K562 (cell line): Measurements from ENCODE around the gene CRAMP1. TPM values are rescaled to one million over a fixed set of nuclear protein-coding genes. Genes with fewer than 3 reads are reported as not detected.
A peak's percentile ranks its signal among the peaks of the same experiment; 100 is the strongest.

Experiments
- BRCA1 ChIP-seq, 2 experiments: fragments of 450-650 bp in 1 of 2; sonication (generic) in 1 of 2; formaldehyde crosslinking in 1 of 2; IDR thresholded peaks; 2 replicates each; pipeline versions ENCODE4 v1.5.0 to v1.6.1; 2017 to 2020; ENCODE audit warnings: mild to moderate bottlenecking in 1 of 2, missing genetic modification reagents in 1 of 2
- HMGN3 ChIP-seq: IDR thresholded peaks from 2 replicates; pipeline ENCODE4 v1.6.1; 2011; ENCODE audit warnings: borderline replicate concordance, low read depth, mild to moderate bottlenecking, mixed read lengths, low read length; ENCODE audit not compliant: insufficient read length; ENCODE audit errors: extremely low read depth
- HNRNPK ChIP-seq: fragments of 200-400 bp; formaldehyde crosslinking; IDR thresholded peaks from one replicate; pipeline ENCODE4 v1.6.1; 2018; ENCODE audit warnings: mild to moderate bottlenecking, low read depth, low read length; ENCODE audit not compliant: poor library complexity, severe bottlenecking
- KAT2B ChIP-seq: IDR thresholded peaks from one replicate; pipeline ENCODE4 v1.6.1; 2012; ENCODE audit warnings: low read depth, mild to moderate bottlenecking, control low read depth, inconsistent platforms, low read length, moderate library complexity
- NCOR1 ChIP-seq: fragments of 450-650 bp; IDR thresholded peaks from 2 replicates; pipeline ENCODE4 v1.6.1; 2016; ENCODE audit warnings: mild to moderate bottlenecking, moderate library complexity
- PCBP2 ChIP-seq: fragments of 200-400 bp; formaldehyde crosslinking; IDR thresholded peaks from 2 replicates; pipeline ENCODE4 v1.6.1; 2018; ENCODE audit warnings: low read length, low read depth, mild to moderate bottlenecking, moderate library complexity; ENCODE audit not compliant: poor library complexity, severe bottlenecking
- WHSC1 ChIP-seq: IDR thresholded peaks from one replicate; pipeline ENCODE4 v1.6.1; 2012; ENCODE audit warnings: low read length, control low read depth, inconsistent platforms
- ZBTB11 ChIP-seq, 3 experiments: fragments of 200-800 bp in 1 of 3; fragments of 250-450 bp in 1 of 3; fragments of 450-650 bp in 1 of 3; sonication (Bioruptor Pico) in 1 of 3; sonication (Bioruptor generic) in 1 of 3; formaldehyde crosslinking in 1 of 3; IDR thresholded peaks; 2 replicates each; pipeline versions ENCODE4 v1.6.1 to v1.8.0; 2016 to 2022; ENCODE audit warnings: mild to moderate bottlenecking in 2 of 3, missing genetic modification characterization in 2 of 3, missing compliant biosample characterization in 1 of 3, moderate library complexity in 1 of 3
- ZNF280B ChIP-seq: fragments of 250-450 bp; sonication (Bioruptor Pico); IDR thresholded peaks from 2 replicates; pipeline ENCODE4 v1.5.1; 2021; ENCODE audit warnings: mild to moderate bottlenecking
- polyA plus RNA-seq, 8 experiments: library from polyadenylated mRNA; depleted of rRNA in 4 of 8; stranded (reverse) in 5 of 8; unstranded in 3 of 8; fragments of >200 nt; fragmentation: Nextera tagmentation in 2 of 8; fragmentation: Illumina TruSeq in 1 of 8; extraction: Ambion mirVana in 2 of 8; extraction: Trizol in 1 of 8; gene quantifications; 2 replicates each; pipeline versions ENCODE4 v1.2.1 to v1.2.3, GENCODE V29; 2011 to 2014; ENCODE audit warnings: inconsistent platforms in 1 of 8, missing spikeins in 1 of 8
- total RNA-seq, 7 experiments: library from RNA; depleted of rRNA in 6 of 7; stranded (reverse); fragments of >200 nt in 6 of 7; fragmentation: Illumina TruSeq in 2 of 7; extraction: Trizol in 2 of 7; gene quantifications; 2 replicates each; pipeline versions ENCODE4 v1.2.1 to v1.2.3, GENCODE V29; 2011 to 2021; ENCODE audit warnings: low replicate concordance in 1 of 7
- TF ChIP-seq, protein P1 (sequence below): fragments of 200-800 bp; sonication (Bioruptor generic); IDR thresholded peaks from 2 replicates; pipeline ENCODE4 v1.6.1; 2017; ENCODE audit warnings: missing genetic modification characterization, missing compliant biosample characterization
- TF ChIP-seq, protein P2 (sequence below): fragments of 450-650 bp; formaldehyde crosslinking; IDR thresholded peaks from 2 replicates; pipeline ENCODE4 v1.4.0; 2022; ENCODE audit warnings: mild to moderate bottlenecking, moderate library complexity

Gene CRAMP1
- total and polyA plus RNA-seq, 9 of the 15 experiments (the other 6 are each of a cell fraction or from before 2014, with no cell fraction given): 0.52 to 20.8 (median 7.5) TPM

DNA sequence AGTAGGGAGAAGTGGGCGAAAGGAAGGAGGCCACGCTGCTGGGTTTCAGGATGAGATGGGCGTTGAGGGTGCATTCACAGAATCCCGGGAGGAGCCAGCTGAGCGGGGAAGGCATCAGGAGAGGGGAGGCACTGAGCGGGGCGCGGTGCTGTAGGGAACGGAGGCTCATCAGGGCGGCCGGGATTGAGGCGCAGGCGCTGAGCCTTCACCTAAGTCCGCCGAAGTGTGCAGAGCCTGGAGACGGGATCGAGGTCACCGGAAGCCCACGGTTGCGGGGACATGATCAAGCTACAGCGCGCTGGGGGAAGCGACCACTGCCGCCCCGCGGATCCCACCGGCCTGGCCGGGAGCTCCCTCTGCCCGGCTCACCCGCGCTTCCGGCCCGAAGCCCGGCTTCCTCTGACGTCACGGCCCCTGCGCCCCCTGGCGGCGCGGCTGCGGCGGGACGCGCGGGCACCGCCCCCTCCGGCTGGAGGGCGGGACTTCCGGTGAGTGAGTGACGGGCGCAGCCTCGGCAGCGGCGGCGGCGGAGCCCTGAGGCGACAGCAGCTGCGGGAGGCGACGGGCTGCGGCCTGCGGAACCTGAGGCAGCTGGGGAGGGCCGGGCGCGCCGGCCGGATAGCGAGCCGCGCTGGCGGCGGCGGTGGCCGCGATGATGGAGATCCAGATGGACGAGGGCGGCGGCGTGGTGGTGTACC lies 93.7 kb downstream of the CRAMP1 start, which contains the start of gene MAPK8IP3 (continued):
- TF ChIP-seq BRCA1 (IDR thresholded peaks at IDR 0.05) (no peak), BRCA1 (CRISPR knock-in tag; IDR thresholded peaks at IDR 0.05) (no peak), KAT2B (peak; percentile 75), PCBP2 (no peak), ZNF280B (no peak), HMGN3 (peak; percentile 93), HNRNPK (no peak), NCOR1 (no peak), ZBTB11 (CRISPR knock-in tag; IDR thresholded peaks at IDR 0.05) (peak; percentile 42 to 93 (median 75); a peak in 5 of 6 replicates), WHSC1 (no peak)
- TF ChIP-seq, protein P1, sequence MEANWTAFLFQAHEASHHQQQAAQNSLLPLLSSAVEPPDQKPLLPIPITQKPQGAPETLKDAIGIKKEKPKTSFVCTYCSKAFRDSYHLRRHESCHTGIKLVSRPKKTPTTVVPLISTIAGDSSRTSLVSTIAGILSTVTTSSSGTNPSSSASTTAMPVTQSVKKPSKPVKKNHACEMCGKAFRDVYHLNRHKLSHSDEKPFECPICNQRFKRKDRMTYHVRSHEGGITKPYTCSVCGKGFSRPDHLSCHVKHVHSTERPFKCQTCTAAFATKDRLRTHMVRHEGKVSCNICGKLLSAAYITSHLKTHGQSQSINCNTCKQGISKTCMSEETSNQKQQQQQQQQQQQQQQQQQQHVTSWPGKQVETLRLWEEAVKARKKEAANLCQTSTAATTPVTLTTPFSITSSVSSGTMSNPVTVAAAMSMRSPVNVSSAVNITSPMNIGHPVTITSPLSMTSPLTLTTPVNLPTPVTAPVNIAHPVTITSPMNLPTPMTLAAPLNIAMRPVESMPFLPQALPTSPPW (CRISPR knock-in tag): peak; percentile 83
- TF ChIP-seq, protein P2, sequence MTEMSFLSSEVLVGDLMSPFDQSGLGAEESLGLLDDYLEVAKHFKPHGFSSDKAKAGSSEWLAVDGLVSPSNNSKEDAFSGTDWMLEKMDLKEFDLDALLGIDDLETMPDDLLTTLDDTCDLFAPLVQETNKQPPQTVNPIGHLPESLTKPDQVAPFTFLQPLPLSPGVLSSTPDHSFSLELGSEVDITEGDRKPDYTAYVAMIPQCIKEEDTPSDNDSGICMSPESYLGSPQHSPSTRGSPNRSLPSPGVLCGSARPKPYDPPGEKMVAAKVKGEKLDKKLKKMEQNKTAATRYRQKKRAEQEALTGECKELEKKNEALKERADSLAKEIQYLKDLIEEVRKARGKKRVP: no peak
